Heart left ventricle (tissue), 16 donors: ENCODE measurements around the gene GNB1. TPM values are rescaled to one million over a fixed set of nuclear protein-coding genes. Genes with fewer than 3 reads are reported as not detected.

ENCODE experiments used
- ATAC-seq, 4 donors: fragments of 200-7000 bp; cut with Tn5 transposase; one replicate each; pipeline ENCODE4 v1.9.1; 2020 to 2022; ENCODE audit warnings: moderate library complexity in 4 of 4, mild to moderate bottlenecking in 3 of 4, moderate number of reproducible peaks in 1 of 4
- DNase-seq, 5 donors: peaks; one replicate each; pipeline ENCODE4 v3.0.0-alpha.2; 2020
- H3K27ac ChIP-seq, 12 donors: fragments of 200-600 bp; sonication (generic) in 4 of 12; one replicate each; pipeline versions ENCODE4 v1.5.0 to v1.8.0; 2016 to 2022; ENCODE audit warnings: mild to moderate bottlenecking in 2 of 12
- H3K27me3 ChIP-seq, 9 donors: fragments of 200-600 bp; sonication (generic) in 2 of 9; one replicate each; pipeline versions ENCODE4 v1.5.1 to v1.8.0; 2016 to 2022; ENCODE audit warnings: mild to moderate bottlenecking in 3 of 9
- H3K36me3 ChIP-seq, 9 donors: fragments of 200-600 bp; sonication (generic) in 2 of 9; one replicate each; pipeline versions ENCODE4 v1.5.0 to v1.8.0; 2018 to 2022; ENCODE audit warnings: mild to moderate bottlenecking in 2 of 9
- H3K4me1 ChIP-seq, 12 donors: fragments of 200-600 bp; sonication (generic) in 4 of 12; one replicate each; pipeline versions ENCODE4 v1.5.0 to v1.8.0; 2016 to 2022; ENCODE audit warnings: mild to moderate bottlenecking in 3 of 12
- H3K4me3 ChIP-seq, 12 donors: fragments of 200-600 bp; sonication (generic) in 4 of 12; one replicate each; pipeline versions ENCODE4 v1.5.0 to v1.8.0; 2017 to 2022; ENCODE audit warnings: mild to moderate bottlenecking in 9 of 12, moderate library complexity in 4 of 12
- H3K9me3 ChIP-seq, 12 donors: fragments of 200-600 bp; sonication (generic) in 4 of 12; one replicate each; pipeline versions ENCODE4 v1.5.0 to v1.8.0; 2016 to 2022; ENCODE audit warnings: mild to moderate bottlenecking in 1 of 12
- CTCF ChIP-seq, 12 donors: fragments of 200-600 bp; sonication (generic) in 4 of 12; IDR thresholded peaks; one replicate each; pipeline versions ENCODE4 v1.5.0 to v1.8.0; 2018 to 2022; ENCODE audit warnings: antibody characterized with exemption in 12 of 12, mild to moderate bottlenecking in 5 of 12
- POLR2A ChIP-seq, 2 donors: fragments of 450-650 bp; IDR thresholded peaks; one replicate each; pipeline ENCODE4 v1.6.1; 2017; ENCODE audit warnings: antibody characterized with exemption in 2 of 2, mild to moderate bottlenecking in 2 of 2, moderate library complexity in 2 of 2
- WGBS, 4 donors: extraction: QIAGEN DNeasy Blood & Tissue Kit in 2 of 4; methylation state at CpG; one replicate each; pipeline versions ENCODE4 v1.1.5 to v1.1.7; 2013 to 2018; 5-methylcytosine and 5-hydroxymethylcytosine counted together
- intact Hi-C, 10 donors: fragments of 100-400 bp; cut with DNase I; formaldehyde crosslinking; loops; one replicate each; pipeline versions ENCODE4 v1.11.1 to v1.14.2; 2022
- polyA plus RNA-seq, 2 donors: library from polyadenylated mRNA; stranded (reverse); fragments of 200-250 nt; gene quantifications; one replicate each; pipeline ENCODE4 v1.2.3, GENCODE V29; 2013
- total RNA-seq, 9 donors: library from RNA; depleted of rRNA in 2 of 9; stranded (reverse); fragments of >200 nt in 2 of 9; fragmentation: NEBNext Ultra II Directional in 3 of 9; extraction: Animal tissue kit (Norgen Biotek cat#: 25700) in 3 of 9; gene quantifications; one replicate each; pipeline versions ENCODE4 v1.1.0 to v1.2.4, GENCODE V29; 2016 to 2023
- donor health status: ischemic (EF 13 %, LVEDD 7.1; RV severe dilation, severe dysfunction).
- donor health status: healthy with polysubstance abuse.
- donor health status: DM: no; HTN: yes; CAD: no.
- donor health status: DM: no; HTN: no; CAD: no.
- donor health status: ischemic (EF 25% LVEDD 6.9; RV normal size, moderate dysfunction).
- donor health status: ischemic (EF 25% LVEDD 5.7; RV mildly dilated, moderate dysfunction).
- donor health status: healthy.
- donor health status: DM: yes; HTN: yes; CAD: no.
- donor health status: ischemic (EF 35%, LVEDD 5.7; RV mildly dilated, moderate dysfunction).
- donor health status: nonischemic (EF 11% LVEDD 7.7; RV severe dilation, severe dysfunction).
- donor health status: DM: yes; HTN: yes; CAD: no.
- donor health status: PGD.
- donor health status: ischemic (EF 29% LVEDD 5.4; RV normal size, mild dysfunction).
- donor health status: nonischemic (EF 23%, LVEDD 6.1; RV moderate dilation, normal function).

GNB1 gene
- total and polyA plus RNA-seq, 11 donors = 52.9 to 275 (median 172) TPM

GRCh38 chr1:1797731-1798341 lies 93.1 kb downstream of the GNB1 start:
- peaks cover 0 to 97% (median 80%) of the 10 kb centered on the region in 9 donors for H3K36me3 ChIP-seq
- no peaks in the 10 kb centered on the region for H3K9me3 ChIP-seq
- TF ChIP-seq POLR2A (IDR thresholded peaks at IDR 0.05) (no peak), CTCF (IDR thresholded peaks at IDR 0.05) (no peak)
- no peak overlapping the region for H3K27ac ChIP-seq
- no peaks in the 10 kb centered on the region for H3K27me3 ChIP-seq
- intact Hi-C loops = loop anchor here in 1 of 10 donors (10.0 kb wide), 1 partner anchor 87 kb away; no protein-coding TSS in a partner anchor
- no peak overlapping the region for H3K4me3 ChIP-seq
- H3K4me1 ChIP-seq = peaks cover 0 to 23% (median 10%) of the 10 kb centered on the region in 12 donors
- no peak for ATAC-seq
- WGBS, 4 donors = 89 to 96% (median 92%) methylated on average over 10 to 11 of the region's 11 CpGs
- peak in 1 of 5 donors; percentile 42 for DNase-seq

- Histone ChIP-seq H3K27ac (no peak overlapping the region), H3K9me3 (no peaks in the 10 kb centered on the region), H3K27me3 (no peaks in the 10 kb centered on the region), H3K4me1 (peaks cover 0 to 18% (median 10%) of the 10 kb centered on the region in 12 donors), H3K36me3 (peaks cover 0 to 97% (median 80%) of the 10 kb centered on the region in 9 donors), H3K4me3 (no peak overlapping the region)
- TF ChIP-seq CTCF (IDR thresholded peaks at IDR 0.05) (peak in 6 of 12 donors; percentile 6 to 24 (median 18)), POLR2A (IDR thresholded peaks at IDR 0.05) (no peak)
- ATAC-seq (no peak), DNase-seq (peak in 1 of 5 donors; percentile 30)
- WGBS, 4 donors = 85 to 92% (median 86%) methylated on average over 5 of the region's 5 CpGs
- intact Hi-C loops = loop anchor here in 1 of 10 donors (10.0 kb wide), 1 partner anchor 88 kb away; no protein-coding TSS in a partner anchor
Observed at GRCh38 chr1:1796466-1796865, 94.4 kb downstream of the GNB1 start.

GRCh38 chr1:1794999-1795398 lies 95.9 kb downstream of the GNB1 start:
- H3K4me3 ChIP-seq = no peak overlapping the region
- 91 to 93% (median 92%) methylated on average over 9 to 10 of the region's 10 CpGs for WGBS, 4 donors
- peaks cover 0 to 97% (median 87%) of the 10 kb centered on the region in 9 donors for H3K36me3 ChIP-seq
- H3K27ac ChIP-seq = no peak overlapping the region
- no peak for TF ChIP-seq POLR2A (IDR thresholded peaks at IDR 0.05)
- no peak for TF ChIP-seq CTCF (IDR thresholded peaks at IDR 0.05)
- H3K4me1 ChIP-seq = peaks cover 0 to 9% (median 6%) of the 10 kb centered on the region in 12 donors
- intact Hi-C loops = loop anchor here in 4 of 10 donors (5.0 to 10.0 kb wide), 4 partner anchors 32 to 112 kb away; no protein-coding TSS in a partner anchor
- DNase-seq (no peak), ATAC-seq (no peak)
- no peaks in the 10 kb centered on the region for H3K9me3 ChIP-seq
- H3K27me3 ChIP-seq = no peaks in the 10 kb centered on the region

- DNase-seq (no peak), ATAC-seq (no peak)
- H3K4me3 ChIP-seq = no peak overlapping the region
- no peaks in the 10 kb centered on the region for H3K9me3 ChIP-seq
- H3K27ac ChIP-seq = no peak overlapping the region
- no peaks in the 10 kb centered on the region for H3K27me3 ChIP-seq
- peaks cover 0 to 7% (median 4%) of the 10 kb centered on the region in 12 donors for H3K4me1 ChIP-seq
- intact Hi-C loops = loop anchor here in 4 of 10 donors (5.0 to 10.0 kb wide), 4 partner anchors 34 to 114 kb away; no protein-coding TSS in a partner anchor
- H3K36me3 ChIP-seq = peaks cover 0 to 100% (median 100%) of the 10 kb centered on the region in 9 donors
- WGBS, 4 donors = 90 to 92% (median 91%) methylated on average over 17 of the region's 17 CpGs
- TF ChIP-seq CTCF (IDR thresholded peaks at IDR 0.05) (no peak), POLR2A (IDR thresholded peaks at IDR 0.05) (no peak)
Observed at GRCh38 chr1:1793481-1794244, 97.2 kb downstream of the GNB1 start.
